Suppressor macrophage treated with lipopolysaccharide for 4 hours (primary cell): ENCODE measurements around the gene GABRD.
"Not testable (repeated sequence)": the region's sequence is repeated elsewhere in the genome, so short reads cannot be mapped to it uniquely, and the experiment has no call there.

Experiments
- DNase-seq: peaks from one replicate; pipeline ENCODE4 v3.0.0-alpha.2; 2020

Gene GABRD, protein sequence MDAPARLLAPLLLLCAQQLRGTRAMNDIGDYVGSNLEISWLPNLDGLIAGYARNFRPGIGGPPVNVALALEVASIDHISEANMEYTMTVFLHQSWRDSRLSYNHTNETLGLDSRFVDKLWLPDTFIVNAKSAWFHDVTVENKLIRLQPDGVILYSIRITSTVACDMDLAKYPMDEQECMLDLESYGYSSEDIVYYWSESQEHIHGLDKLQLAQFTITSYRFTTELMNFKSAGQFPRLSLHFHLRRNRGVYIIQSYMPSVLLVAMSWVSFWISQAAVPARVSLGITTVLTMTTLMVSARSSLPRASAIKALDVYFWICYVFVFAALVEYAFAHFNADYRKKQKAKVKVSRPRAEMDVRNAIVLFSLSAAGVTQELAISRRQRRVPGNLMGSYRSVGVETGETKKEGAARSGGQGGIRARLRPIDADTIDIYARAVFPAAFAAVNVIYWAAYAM

GRCh38 chr1:2019172-2019543 lies at the start of gene GABRD:
Gene GABRD (plus strand): TSS chr1:2019345. CDS start chr1:2019424, 79 bp downstream.
- DNase-seq = peak; percentile 10

GRCh38 chr1:1969505-1969900 lies 49.6 kb upstream of the GABRD start:
- no peak for DNase-seq

GRCh38 chr1:1969953-1970716 lies 49.0 kb upstream of the GABRD start:
- no peak for DNase-seq

- no peak for DNase-seq
Observed at GRCh38 chr1:1971017-1971416, 48.1 kb upstream of the GABRD start.

DNA sequence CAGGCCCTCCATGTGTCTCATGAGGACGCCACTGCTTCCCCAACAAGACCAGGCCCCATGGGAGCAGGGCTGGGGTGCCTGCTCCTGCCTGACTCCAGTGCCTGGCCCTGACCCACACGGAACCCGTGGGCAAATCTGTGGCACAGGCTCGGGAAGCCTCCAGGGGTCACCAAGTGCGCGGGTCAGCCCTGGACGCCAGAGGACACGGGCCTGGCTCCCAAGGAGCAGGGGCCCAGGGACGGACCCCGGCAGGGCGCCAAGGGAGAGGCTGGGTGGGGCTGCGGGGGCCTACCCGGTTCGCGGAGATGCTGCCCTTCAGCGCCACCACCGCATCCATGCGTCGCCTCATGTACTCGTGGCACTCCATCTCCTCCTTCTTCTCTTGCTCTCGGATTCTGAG lies 47.5 kb upstream of the GABRD start:
- DNase-seq = no peak

DNA sequence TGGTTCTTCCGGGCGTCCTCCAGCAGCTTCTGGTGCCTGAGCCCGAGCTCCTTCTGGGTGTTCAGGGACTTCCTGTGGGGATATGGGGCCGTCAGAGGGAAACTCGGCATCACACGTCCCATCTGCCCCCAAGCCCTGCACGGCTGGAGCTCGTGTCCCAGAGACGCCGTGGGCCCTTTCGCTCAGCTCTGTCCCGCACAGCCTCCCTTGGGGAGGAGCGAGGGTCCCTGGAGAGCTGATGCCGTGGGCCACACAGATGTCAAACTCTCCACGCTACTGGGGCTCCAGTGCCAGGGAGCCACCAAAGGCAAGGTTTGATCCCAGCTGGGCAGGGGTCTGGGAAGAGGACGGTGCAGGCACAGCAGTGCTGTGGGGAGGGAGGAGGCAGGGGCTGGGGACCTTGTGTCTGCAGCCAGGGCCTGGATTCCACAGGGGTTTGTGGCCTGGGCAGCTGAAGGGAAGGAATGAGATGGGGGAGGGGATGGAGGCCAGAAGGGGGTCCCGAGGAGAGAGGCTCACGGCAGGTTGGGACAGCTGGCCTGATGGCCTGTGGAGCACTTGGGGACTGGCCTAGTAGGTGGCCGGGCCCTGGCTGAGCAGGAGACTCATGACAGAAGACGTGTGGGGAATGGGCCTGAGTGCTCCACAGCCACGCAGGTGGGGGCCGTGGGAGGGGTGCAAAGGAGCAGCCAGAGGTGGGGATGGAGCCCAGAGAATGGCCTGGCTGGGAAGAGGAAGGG lies 46.0 kb upstream of the GABRD start:
- no peak for DNase-seq

DNA sequence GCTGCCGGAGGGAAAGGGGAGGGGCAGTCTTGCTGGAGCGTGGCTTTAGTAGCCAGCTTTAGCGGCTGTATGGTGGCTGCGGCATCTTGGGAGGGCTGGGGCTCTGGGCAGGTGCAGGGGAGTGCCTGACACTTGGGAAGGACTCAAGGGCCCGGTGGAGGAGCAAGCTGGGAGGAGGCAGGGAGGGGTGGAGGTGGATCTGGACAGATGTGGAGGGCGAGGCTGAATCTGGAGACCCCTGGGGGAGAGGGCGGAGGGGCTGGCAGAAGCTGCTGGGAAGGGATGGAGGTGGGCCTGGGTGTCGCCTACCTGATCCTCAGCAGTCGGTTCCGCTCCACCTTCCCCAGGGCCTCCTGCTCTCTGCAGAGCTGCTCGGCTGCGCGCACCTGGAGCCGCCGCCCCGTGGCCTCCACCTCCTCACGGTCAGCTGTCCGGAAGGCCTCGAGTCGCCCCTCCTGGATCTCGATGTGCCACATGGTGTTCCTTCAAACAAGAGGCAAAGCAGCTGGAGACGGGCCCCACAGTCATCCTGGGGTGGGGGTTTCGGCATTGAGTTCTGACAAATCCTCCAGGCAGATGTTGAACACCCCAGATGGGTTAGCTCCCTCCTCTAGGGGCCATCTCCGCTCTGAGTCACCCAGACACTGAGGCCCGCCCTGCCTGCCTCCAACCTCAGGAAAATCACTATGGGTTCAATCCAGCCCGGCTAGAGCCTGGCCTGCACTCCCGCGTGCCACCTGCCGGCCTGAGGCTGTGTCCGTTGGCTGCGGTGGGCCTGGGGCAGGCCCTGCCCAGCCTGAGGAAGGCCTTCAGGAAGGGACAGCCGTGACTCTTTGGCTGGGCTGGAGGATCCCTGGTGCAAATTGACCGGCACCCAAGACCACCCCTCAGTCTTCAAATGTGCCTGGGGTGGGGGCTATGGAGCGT lies 45.2 kb upstream of the GABRD start:
- DNase-seq = no peak

GRCh38 chr1:1974834-1975233 lies 44.3 kb upstream of the GABRD start:
- no peak for DNase-seq

DNA sequence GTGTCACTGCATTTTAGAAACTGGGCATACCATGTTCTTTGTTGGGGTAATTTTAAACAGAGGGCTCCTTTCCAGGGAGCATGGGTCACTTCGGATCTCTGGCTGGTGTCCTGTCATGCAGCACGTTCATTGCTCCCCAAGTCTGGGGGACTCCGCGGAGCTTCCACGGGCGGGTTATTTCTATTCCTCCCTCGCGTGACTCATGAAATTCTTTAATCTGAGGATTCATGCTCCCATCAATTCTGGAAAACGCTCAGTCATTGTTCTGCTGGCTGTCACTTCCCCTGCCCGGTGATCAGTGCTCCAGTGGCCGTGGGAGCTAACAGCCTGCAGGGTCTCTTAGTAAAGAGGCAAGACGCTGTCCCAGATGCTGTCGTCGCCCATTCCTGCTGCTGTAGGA lies 43.6 kb upstream of the GABRD start:
- DNase-seq = no peak

GRCh38 chr1:1976031-1976430 lies 43.1 kb upstream of the GABRD start:
- DNase-seq = no peak

GRCh38 chr1:1978108-1978507 lies 41.0 kb upstream of the GABRD start:
- DNase-seq = no peak

DNA sequence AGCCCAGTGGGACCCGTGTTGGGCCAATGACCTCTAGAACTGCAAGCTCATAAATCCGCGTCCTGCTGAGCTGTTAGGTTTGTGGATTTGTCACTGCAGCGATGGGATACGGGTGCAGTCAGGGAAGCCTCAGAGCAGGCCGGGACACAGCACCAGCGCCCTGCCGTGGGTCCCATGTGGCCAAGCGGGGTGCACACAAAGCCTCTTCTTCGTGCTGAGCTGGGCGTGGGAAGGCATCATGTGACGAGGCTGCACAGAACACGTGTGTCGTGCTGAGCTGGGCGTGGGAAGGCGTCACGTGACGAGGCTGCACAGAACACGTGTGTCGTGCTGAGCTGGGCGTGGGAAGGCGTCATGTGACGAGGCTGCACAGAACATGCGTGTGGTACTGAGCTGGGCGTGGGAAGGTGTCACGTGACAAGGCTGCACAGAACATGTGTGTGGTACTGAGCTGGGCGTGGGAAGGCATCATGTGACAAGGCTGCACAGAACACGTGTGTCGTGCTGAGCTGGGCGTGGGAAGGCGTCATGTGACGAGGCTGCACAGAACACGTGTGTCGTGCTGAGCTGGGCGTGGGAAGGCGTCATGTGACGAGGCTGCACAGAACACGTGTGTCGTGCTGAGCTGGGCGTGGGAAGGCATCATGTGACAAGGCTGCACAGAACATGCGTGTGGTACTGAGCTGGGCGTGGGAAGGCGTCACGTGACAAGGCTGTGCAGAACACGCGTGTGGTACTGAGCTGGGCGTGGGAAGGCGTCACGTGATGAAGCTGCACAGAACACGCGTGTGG lies 40.3 kb upstream of the GABRD start:
- DNase-seq = not testable (repeated sequence)

- DNase-seq = no peak
Observed at GRCh38 chr1:1979482-1980165, 39.5 kb upstream of the GABRD start.

DNA sequence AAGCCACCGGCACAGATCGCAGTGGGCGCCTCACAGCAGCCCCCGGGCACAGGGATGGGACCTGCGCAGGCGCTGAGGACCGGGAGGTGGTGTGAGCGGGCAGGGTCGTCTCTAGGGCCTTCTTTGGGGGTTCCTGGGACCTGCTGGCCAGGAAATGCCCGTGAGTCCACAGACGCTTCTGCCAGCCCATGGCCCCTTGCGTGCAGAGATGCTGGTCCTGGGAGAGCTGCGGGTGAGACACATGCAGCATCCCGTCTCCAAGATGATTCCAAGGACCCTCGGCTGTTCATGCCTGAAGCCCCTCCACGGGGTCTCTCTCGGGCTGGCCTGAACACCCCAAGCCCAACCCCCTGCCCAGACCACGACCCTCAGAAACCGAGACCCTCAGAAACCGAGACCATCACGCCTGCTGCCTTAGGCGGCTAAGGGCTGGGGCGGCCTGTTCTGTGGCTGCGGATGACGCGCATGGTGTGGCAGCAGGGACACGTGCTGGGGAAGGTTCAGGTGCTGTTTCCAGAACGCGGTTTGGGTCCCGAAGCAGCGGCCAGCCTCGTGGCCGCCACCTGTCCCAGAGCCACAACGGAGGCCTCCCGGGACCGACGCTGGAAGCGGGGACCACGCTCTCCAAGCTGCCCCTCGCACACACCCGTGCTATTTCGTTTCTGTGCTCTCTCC lies 38.5 kb upstream of the GABRD start:
- no peak for DNase-seq

DNA sequence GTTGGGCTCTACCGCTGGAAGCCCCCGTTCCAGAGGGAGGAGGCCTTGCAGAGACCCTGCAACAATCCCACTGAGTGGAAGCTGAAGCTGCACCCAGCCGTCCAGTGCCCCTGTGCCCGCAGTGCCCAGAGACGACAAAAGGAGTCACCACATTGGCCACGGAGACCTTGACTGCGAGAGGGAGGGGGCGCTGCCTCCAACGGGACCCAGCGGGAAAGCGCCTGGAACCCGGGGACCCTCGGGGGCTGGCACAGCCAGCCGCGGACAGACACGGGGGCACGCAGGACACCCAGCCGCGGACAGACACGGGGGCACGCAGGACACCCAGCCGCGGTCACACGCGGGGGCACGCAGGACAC lies 38.0 kb upstream of the GABRD start:
- DNase-seq = no peak

GRCh38 chr1:1981631-1982327 lies 37.4 kb upstream of the GABRD start:
- DNase-seq = not testable (repeated sequence)

- no peak for DNase-seq
Observed at GRCh38 chr1:1982379-1983232, 36.5 kb upstream of the GABRD start.

GRCh38 chr1:1984560-1985070 lies 34.5 kb upstream of the GABRD start:
- DNase-seq = no peak
